Naive B cell (primary cell): Measurements from ENCODE around the gene SLC9A8. TPM values are rescaled to one million over a fixed set of nuclear protein-coding genes. Genes with fewer than 3 reads are reported as not detected.

ENCODE experiments used
- ATAC-seq, 2 donors: fragments of 150-1000 bp; cut with Tn5 transposase; 2 replicates each; pipeline ENCODE4 v1.10.0; 2021; ENCODE audit warnings: low read depth in 2 of 2, mild to moderate bottlenecking in 2 of 2, moderate library complexity in 2 of 2
- DNase-seq: peaks from one replicate; pipeline ENCODE4 v3.0.0; 2022
- H3K27ac Mint-ChIP-seq, 6 donors: one replicate each; pipeline ENCODE4 v1.8.0; 2020 to 2022; ENCODE audit warnings: mild to moderate bottlenecking in 6 of 6, mixed read lengths in 6 of 6, moderate library complexity in 5 of 6, inconsistent platforms in 2 of 6
- H3K27me3 Mint-ChIP-seq, 3 donors: one replicate each; pipeline ENCODE4 v1.8.0; 2021 to 2022; ENCODE audit warnings: mixed read lengths in 3 of 3, mild to moderate bottlenecking in 1 of 3
- H3K36me3 Mint-ChIP-seq, 2 donors: one replicate each; pipeline ENCODE4 v1.8.0; 2020 to 2022; ENCODE audit warnings: mixed read lengths in 2 of 2, inconsistent platforms in 1 of 2, mild to moderate bottlenecking in 1 of 2
- H3K4me1 Mint-ChIP-seq, 3 donors: one replicate each; pipeline ENCODE4 v1.8.0; 2020 to 2022; ENCODE audit warnings: mixed read lengths in 3 of 3, inconsistent platforms in 1 of 3, mild to moderate bottlenecking in 1 of 3, moderate library complexity in 1 of 3
- H3K4me3 Mint-ChIP-seq, 8 donors: one replicate each; pipeline ENCODE4 v1.8.0; 2020 to 2022; ENCODE audit warnings: mild to moderate bottlenecking in 8 of 8, mixed read lengths in 8 of 8, moderate library complexity in 8 of 8, inconsistent platforms in 2 of 8
- H3K9me3 Mint-ChIP-seq, 7 donors: one replicate each; pipeline ENCODE4 v1.8.0; 2020 to 2022; ENCODE audit warnings: mixed read lengths in 7 of 7, mild to moderate bottlenecking in 5 of 7, inconsistent platforms in 2 of 7, moderate library complexity in 1 of 7
- polyA plus RNA-seq, 6 donors: library from polyadenylated mRNA; unstranded; fragments of 300-500 nt; fragmentation: Illumina TruSeq; gene quantifications; one replicate each; pipeline ENCODE4 v1.2.3, GENCODE V29; 2021; ENCODE audit warnings: low read depth in 6 of 6

SLC9A8 gene
- polyA plus RNA-seq, 6 donors from 2014 or later = 6.4 to 14.2 (median 10.7) TPM

DNA sequence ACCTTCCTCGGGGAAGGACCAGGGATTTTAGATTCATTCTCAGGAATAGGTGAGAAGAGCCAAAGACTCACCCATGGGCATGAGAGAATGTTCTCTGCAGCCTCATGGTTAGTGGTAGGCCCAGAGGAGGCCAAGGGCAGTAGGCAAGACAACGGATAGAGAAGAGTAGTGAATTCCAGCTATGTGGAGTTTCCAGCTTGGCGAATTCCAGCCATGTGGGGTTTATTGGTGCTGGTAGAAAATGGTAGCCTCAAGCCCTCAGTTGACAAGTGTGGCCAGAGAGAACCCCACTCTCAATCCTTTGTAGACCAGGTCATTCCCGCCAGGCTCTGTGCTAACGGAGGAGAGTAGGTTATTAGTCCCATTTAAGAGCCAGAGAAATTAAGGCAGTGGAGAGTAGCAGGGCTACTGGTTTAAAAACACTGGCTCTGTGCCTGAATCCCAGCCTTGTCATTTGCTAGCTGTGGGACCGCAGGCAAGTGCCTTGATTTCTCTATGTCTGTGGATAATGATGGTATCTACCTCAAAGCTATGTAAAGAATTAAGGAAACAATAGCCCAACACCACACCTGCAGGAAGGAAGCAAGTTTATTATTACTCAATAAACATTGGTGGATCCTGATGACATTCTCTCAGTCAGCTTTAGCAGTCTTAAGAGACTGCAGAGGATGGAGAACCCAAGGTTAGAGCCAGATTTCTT lies 2.0 kb upstream of the SLC9A8 start:
- H3K27me3 Mint-ChIP-seq = no peaks in the 10 kb centered on the region
- peaks cover 33 to 54% (median 37%) of the 10 kb centered on the region in 3 donors for H3K4me1 Mint-ChIP-seq
- peak overlapping the region in 4 of 8 donors; percentile 5 to 89 (median 47) for H3K4me3 Mint-ChIP-seq
- peaks cover 0 to 7% of the 10 kb centered on the region in 2 donors for H3K36me3 Mint-ChIP-seq
- H3K9me3 Mint-ChIP-seq = no peaks in the 10 kb centered on the region
- no peak for ATAC-seq
- no peak for DNase-seq
- H3K27ac Mint-ChIP-seq = peak overlapping the region; percentile 75 to 98 (median 94)

- peak in 1 of 2 donors; percentile 5 for ATAC-seq
- DNase-seq = no peak
- H3K9me3 Mint-ChIP-seq = no peaks in the 10 kb centered on the region
- H3K27me3 Mint-ChIP-seq = no peaks in the 10 kb centered on the region
- H3K4me1 Mint-ChIP-seq = peaks cover 33 to 54% (median 37%) of the 10 kb centered on the region in 3 donors
- H3K36me3 Mint-ChIP-seq = peaks cover 0 to 7% of the 10 kb centered on the region in 2 donors
- H3K27ac Mint-ChIP-seq = peak overlapping the region; percentile 92 to 98 (median 96)
- H3K4me3 Mint-ChIP-seq = peak overlapping the region; percentile 88 to 98 (median 92)
Measured at GRCh38 chr20:49811825-49812506, 662 bp upstream of the SLC9A8 start.

DNA sequence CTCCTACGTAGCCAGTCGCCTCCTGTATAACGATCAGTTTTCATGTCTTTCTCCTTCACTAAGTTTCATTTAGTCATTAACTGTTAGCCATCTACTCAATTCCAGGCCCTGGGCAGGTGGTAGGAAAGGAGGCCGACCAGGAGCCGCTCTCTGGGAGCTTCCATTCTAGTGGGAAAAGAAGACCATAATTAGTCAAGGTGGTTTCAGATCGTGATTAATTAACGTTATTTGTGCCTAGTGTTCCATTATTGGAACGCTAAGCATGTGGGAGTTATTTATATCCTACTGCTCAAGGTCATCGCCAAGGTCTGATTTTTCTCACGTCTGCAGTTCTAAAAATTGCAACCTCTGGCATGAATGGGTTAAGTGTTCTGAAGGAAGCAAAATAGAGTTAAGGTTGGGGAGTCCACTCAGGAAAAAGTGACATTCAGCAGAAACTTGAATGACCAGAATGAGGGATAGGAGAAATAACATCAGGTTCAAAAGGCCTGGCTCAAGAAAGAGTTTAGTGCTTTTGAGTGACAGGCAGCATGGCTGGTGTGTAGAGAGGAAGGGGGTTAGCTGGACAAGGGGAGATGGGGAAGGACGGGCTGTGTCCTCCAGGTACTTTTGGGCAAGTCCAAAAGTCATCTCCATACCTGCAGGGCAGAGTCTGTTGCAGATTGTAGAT lies 812 bp downstream of the SLC9A8 start:
- Mint-ChIP-seq H3K27me3 (no peaks in the 10 kb centered on the region), H3K4me3 (peak overlapping the region; percentile 88 to 98 (median 96)), H3K9me3 (no peaks in the 10 kb centered on the region), H3K36me3 (peaks cover 0 to 7% of the 10 kb centered on the region in 2 donors), H3K4me1 (peaks cover 31 to 45% (median 37%) of the 10 kb centered on the region in 3 donors), H3K27ac (peak overlapping the region; percentile 96 to 99 (median 98))
- no peak for DNase-seq
- ATAC-seq = no peak

- Mint-ChIP-seq H3K4me1 (peaks cover 30 to 38% (median 37%) of the 10 kb centered on the region in 3 donors), H3K27ac (peak overlapping the region in 5 of 6 donors; percentile 96 to 99 (median 97)), H3K36me3 (peaks cover 2 to 9% of the 10 kb centered on the region in 2 donors), H3K9me3 (no peaks in the 10 kb centered on the region), H3K27me3 (no peaks in the 10 kb centered on the region), H3K4me3 (peak overlapping the region; percentile 88 to 98 (median 96))
- ATAC-seq = no peak
- no peak for DNase-seq
Measured at GRCh38 chr20:49814057-49814694, 1.5 kb downstream of the SLC9A8 start.

DNA sequence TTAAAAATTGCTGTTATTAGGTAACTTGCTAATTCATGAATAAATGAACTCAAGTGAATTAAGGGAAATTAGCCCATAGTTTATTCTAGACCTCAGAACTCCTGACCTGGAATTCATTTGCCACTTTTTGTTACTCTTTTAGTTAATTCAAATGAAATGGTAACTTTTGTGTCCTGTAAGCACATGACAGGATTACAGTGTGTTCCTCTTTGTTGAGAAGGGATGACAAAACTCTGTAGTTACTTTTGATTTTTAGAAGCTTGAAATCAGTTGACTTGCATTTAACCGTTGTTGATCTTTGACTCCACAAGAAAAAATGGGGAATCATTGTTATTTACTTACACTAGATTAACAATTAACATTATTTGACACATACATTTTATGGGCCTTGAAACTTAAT lies 6.2 kb downstream of the SLC9A8 start:
- H3K36me3 Mint-ChIP-seq = peaks cover 9 to 16% of the 10 kb centered on the region in 2 donors
- peaks cover 33 to 44% (median 43%) of the 10 kb centered on the region in 3 donors for H3K4me1 Mint-ChIP-seq
- DNase-seq = no peak
- H3K9me3 Mint-ChIP-seq = no peaks in the 10 kb centered on the region
- no peak overlapping the region for H3K27ac Mint-ChIP-seq
- no peak overlapping the region for H3K4me3 Mint-ChIP-seq
- H3K27me3 Mint-ChIP-seq = no peaks in the 10 kb centered on the region
- no peak for ATAC-seq

DNA sequence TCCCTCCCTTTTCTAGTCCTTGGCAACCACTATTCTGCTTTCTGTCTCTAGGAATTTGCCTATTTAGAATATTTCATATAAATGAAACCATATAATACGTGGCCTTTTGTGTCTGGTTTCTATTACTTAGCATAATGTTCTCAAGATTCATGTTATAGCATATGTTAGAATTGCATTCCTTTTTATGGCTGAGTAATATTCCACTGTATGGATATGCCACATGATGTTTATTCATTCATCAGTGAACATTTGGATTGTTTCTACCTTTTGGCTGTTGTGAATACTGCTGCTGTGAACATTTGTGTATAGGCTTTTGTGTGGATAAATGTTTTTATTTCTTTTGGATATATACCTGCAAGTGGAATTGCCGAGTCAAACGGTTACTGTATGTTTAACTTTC lies 7.1 kb downstream of the SLC9A8 start:
- H3K36me3 Mint-ChIP-seq = peaks cover 9 to 16% of the 10 kb centered on the region in 2 donors
- no peak overlapping the region for H3K4me3 Mint-ChIP-seq
- DNase-seq (no peak), ATAC-seq (no peak)
- H3K9me3 Mint-ChIP-seq = no peaks in the 10 kb centered on the region
- H3K4me1 Mint-ChIP-seq = peaks cover 30 to 43% (median 42%) of the 10 kb centered on the region in 3 donors
- H3K27me3 Mint-ChIP-seq = no peaks in the 10 kb centered on the region
- no peak overlapping the region for H3K27ac Mint-ChIP-seq

- H3K36me3 Mint-ChIP-seq = peaks cover 9% of the 10 kb centered on the region in 2 donors
Measured at GRCh38 chr20:49821381-49821780, 8.8 kb downstream of the SLC9A8 start.

GRCh38 chr20:49821870-49822331 lies 9.3 kb downstream of the SLC9A8 start:
- DNase-seq = no peak
- no peaks in the 10 kb centered on the region for H3K9me3 Mint-ChIP-seq
- peak overlapping the region in 4 of 8 donors; percentile 15 to 56 (median 46) for H3K4me3 Mint-ChIP-seq
- ATAC-seq = no peak
- no peaks in the 10 kb centered on the region for H3K27me3 Mint-ChIP-seq
- peaks cover 9% of the 10 kb centered on the region in 2 donors for H3K36me3 Mint-ChIP-seq
- H3K27ac Mint-ChIP-seq = peak overlapping the region; percentile 63 to 88 (median 74)
- peaks cover 25 to 41% (median 39%) of the 10 kb centered on the region in 3 donors for H3K4me1 Mint-ChIP-seq

More at GRCh38 chr20:49821381-49821780, 8.8 kb downstream of the SLC9A8 start:
- no peak for ATAC-seq
- DNase-seq = no peak
- Mint-ChIP-seq H3K27ac (peak overlapping the region in 4 of 6 donors; percentile 49 to 88 (median 78)), H3K4me1 (peaks cover 25 to 41% (median 39%) of the 10 kb centered on the region in 3 donors), H3K27me3 (no peaks in the 10 kb centered on the region), H3K4me3 (peak overlapping the region in 2 of 8 donors; percentile 53 to 56), H3K9me3 (no peaks in the 10 kb centered on the region)

GRCh38 chr20:49823152-49823847 lies 10.7 kb downstream of the SLC9A8 start:
- Mint-ChIP-seq H3K9me3 (no peaks in the 10 kb centered on the region), H3K4me1 (peaks cover 25 to 41% (median 39%) of the 10 kb centered on the region in 3 donors), H3K4me3 (peak overlapping the region in 7 of 8 donors; percentile 0 to 69 (median 52)), H3K27ac (peak overlapping the region; percentile 64 to 89 (median 74)), H3K27me3 (no peaks in the 10 kb centered on the region), H3K36me3 (peaks cover 9% of the 10 kb centered on the region in 2 donors)
- DNase-seq = peak; percentile 32
- peak; percentile 88 for ATAC-seq

GRCh38 chr20:49824206-49824605 lies 11.6 kb downstream of the SLC9A8 start:
- Mint-ChIP-seq H3K27ac (peak overlapping the region in 4 of 6 donors; percentile 35 to 89 (median 76)), H3K9me3 (no peaks in the 10 kb centered on the region), H3K4me3 (peak overlapping the region in 3 of 8 donors; percentile 41 to 62 (median 57)), H3K36me3 (peaks cover 7% of the 10 kb centered on the region in 2 donors), H3K27me3 (no peaks in the 10 kb centered on the region), H3K4me1 (peaks cover 25 to 43% (median 39%) of the 10 kb centered on the region in 3 donors)
- DNase-seq = no peak
- ATAC-seq = no peak

DNA sequence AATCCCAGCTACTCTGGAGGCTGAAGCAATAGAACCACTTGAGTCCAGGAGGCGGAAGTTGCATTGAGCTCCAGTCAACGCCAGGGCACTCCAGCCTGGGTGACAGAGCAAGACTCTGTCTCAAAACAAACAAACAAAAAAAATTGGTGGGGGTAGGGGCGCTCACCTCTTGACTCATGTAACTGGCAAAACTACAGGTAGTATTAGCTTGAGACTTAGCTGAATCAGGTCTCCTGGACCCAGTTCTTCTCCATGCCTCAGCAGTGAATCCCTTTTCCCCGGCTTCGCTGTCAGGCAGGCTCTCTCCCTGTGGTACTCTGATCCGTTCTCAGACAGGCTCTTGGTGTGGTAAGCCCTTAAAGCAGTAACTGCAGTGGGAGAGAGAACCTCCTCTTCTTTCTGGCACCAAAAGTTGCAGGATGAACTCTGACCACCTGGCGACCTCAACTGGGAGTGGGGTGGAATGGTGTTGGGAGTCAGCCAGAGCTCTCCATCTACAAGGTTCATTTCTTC lies 12.9 kb downstream of the SLC9A8 start:
- peak overlapping the region in 1 of 8 donors; percentile 16 for H3K4me3 Mint-ChIP-seq
- no peaks in the 10 kb centered on the region for H3K27me3 Mint-ChIP-seq
- ATAC-seq (no peak), DNase-seq (no peak)
- H3K27ac Mint-ChIP-seq = peak overlapping the region in 4 of 6 donors; percentile 7 to 66 (median 64)
- H3K9me3 Mint-ChIP-seq = no peaks in the 10 kb centered on the region
- H3K36me3 Mint-ChIP-seq = peaks cover 4 to 8% of the 10 kb centered on the region in 2 donors
- H3K4me1 Mint-ChIP-seq = peaks cover 30 to 49% (median 43%) of the 10 kb centered on the region in 3 donors
